ENCODE data around the gene EFR3B.
A peak's percentile ranks its signal among the peaks of the same experiment; 100 is the strongest.
"Not testable (repeated sequence)": the region's sequence is repeated elsewhere in the genome, so short reads cannot be mapped to it uniquely, and the experiment has no call there.

EFR3B gene

GRCh38 chr2:25072606-25073005 lies 30.7 kb downstream of the EFR3B start:
- peak; percentile 13 for DNase-seq (ENCODE audit: low read depth)

- no peak for DNase-seq (ENCODE audit: low read depth)
Measured at GRCh38 chr2:25073025-25073424, 31.1 kb downstream of the EFR3B start.

- no peak for DNase-seq (ENCODE audit: low read depth)
Measured at GRCh38 chr2:25073914-25074313, 32.0 kb downstream of the EFR3B start.

- no peak for DNase-seq (ENCODE audit: low read depth)
Measured at GRCh38 chr2:25074826-25075225, 33.0 kb downstream of the EFR3B start.

GRCh38 chr2:25076749-25077148 lies 34.9 kb downstream of the EFR3B start:
- DNase-seq (ENCODE audit: low read depth), result no peak

- no peak for DNase-seq (ENCODE audit: low read depth)
Measured at GRCh38 chr2:25077789-25078169, 35.9 kb downstream of the EFR3B start.

GRCh38 chr2:25078170-25079049 lies 36.5 kb downstream of the EFR3B start:
- DNase-seq (ENCODE audit: low read depth), result peak; percentile 84

GRCh38 chr2:25079050-25079635 lies 37.3 kb downstream of the EFR3B start:
- DNase-seq (ENCODE audit: low read depth), result no peak

GRCh38 chr2:25081237-25081790 lies 39.4 kb downstream of the EFR3B start:
- no peak for DNase-seq (ENCODE audit: low read depth)

- no peak for DNase-seq (ENCODE audit: low read depth)
Measured at GRCh38 chr2:25082002-25082622, 40.2 kb downstream of the EFR3B start.

GRCh38 chr2:25085761-25086560 lies 44.1 kb downstream of the EFR3B start:
- no peak for DNase-seq (ENCODE audit: low read depth)

GRCh38 chr2:25088817-25089516 lies 47.1 kb downstream of the EFR3B start:
- no peak for DNase-seq (ENCODE audit: low read depth)

GRCh38 chr2:25089605-25090315 lies 47.9 kb downstream of the EFR3B start:
- no peak for DNase-seq (ENCODE audit: low read depth)

- no peak for DNase-seq (ENCODE audit: low read depth)
Measured at GRCh38 chr2:25090801-25091200, 48.9 kb downstream of the EFR3B start.

GRCh38 chr2:25091265-25091664 lies 49.4 kb downstream of the EFR3B start:
- no peak for DNase-seq (ENCODE audit: low read depth)

- no peak for DNase-seq (ENCODE audit: low read depth)
Measured at GRCh38 chr2:25098056-25098455, 56.2 kb downstream of the EFR3B start.

GRCh38 chr2:25098670-25099486 lies 57.0 kb downstream of the EFR3B start:
- DNase-seq (ENCODE audit: low read depth), result peak; percentile 67

- not testable (repeated sequence) for DNase-seq (ENCODE audit: low read depth)
Measured at GRCh38 chr2:25102352-25102751, 60.5 kb downstream of the EFR3B start.

- DNase-seq (ENCODE audit: low read depth), result peak; percentile 89
Measured at GRCh38 chr2:25103287-25103871, 61.5 kb downstream of the EFR3B start.
